Astrocyte (in vitro differentiated cells and primary cell): Measurements from ENCODE around the gene MON1B. TPM values are rescaled to one million over a fixed set of nuclear protein-coding genes. Genes with fewer than 3 reads are reported as not detected.

ENCODE experiments used
- DNase-seq: peaks from one replicate; pipeline ENCODE4 v3.0.0-alpha.2; 2010; ENCODE audit warnings: low read depth
- FAIRE-seq: peaks from 2 replicates; lab custom pipeline; 2011; peaks lifted over from hg19 to GRCh38; lab: Jason Lieb, UNC
- H2AFZ ChIP-seq: 2 replicates; pipeline ENCODE4 v1.6.0; 2012; ENCODE audit warnings: low read depth, low read length, inconsistent platforms
- H3K27ac ChIP-seq: 2 replicates; pipeline ENCODE4 v1.5.1; 2011; ENCODE audit warnings: low read depth, low read length, inconsistent platforms
- H3K27me3 ChIP-seq: 2 replicates; pipeline ENCODE4 v1.6.0; 2011; ENCODE audit warnings: low read length, inconsistent platforms; ENCODE audit not compliant: insufficient read depth
- H3K36me3 ChIP-seq: 2 replicates; pipeline ENCODE4 v1.5.1; 2011; ENCODE audit warnings: low read length, inconsistent platforms; ENCODE audit not compliant: insufficient read depth
- H3K4me1 ChIP-seq: 2 replicates; pipeline ENCODE4 v1.5.1; 2011; ENCODE audit warnings: low read length, inconsistent platforms; ENCODE audit not compliant: insufficient read depth
- H3K4me2 ChIP-seq: 2 replicates; pipeline ENCODE4 v1.6.0; 2012; ENCODE audit warnings: low read length, inconsistent platforms
- H3K4me3 ChIP-seq: 2 replicates; pipeline ENCODE4 v1.5.1; 2011; ENCODE audit warnings: low read depth, mild to moderate bottlenecking, low read length, inconsistent platforms; ENCODE audit not compliant: insufficient read depth
- H3K79me2 ChIP-seq: 2 replicates; pipeline ENCODE4 v1.6.0; 2012; ENCODE audit warnings: mild to moderate bottlenecking, low read length, inconsistent platforms; ENCODE audit not compliant: insufficient read depth
- H3K9ac ChIP-seq: 2 replicates; pipeline ENCODE4 v1.6.0; 2012; ENCODE audit warnings: mild to moderate bottlenecking, low read length, inconsistent platforms
- H3K9me3 ChIP-seq: 2 replicates; pipeline ENCODE4 v1.5.1; 2012; ENCODE audit warnings: low read depth, mild to moderate bottlenecking, low read length, inconsistent platforms; ENCODE audit not compliant: insufficient read depth
- H4K20me1 ChIP-seq: 2 replicates; pipeline ENCODE4 v1.6.0; 2012; ENCODE audit warnings: low read length, inconsistent platforms; ENCODE audit not compliant: insufficient read depth
- H3K27ac Mint-ChIP-seq: one replicate; pipeline ENCODE4 v1.8.0; 2021; ENCODE audit warnings: mild to moderate bottlenecking, mixed read lengths; ENCODE audit not compliant: unreplicated experiment
- H3K27me3 Mint-ChIP-seq: one replicate; pipeline ENCODE4 v1.8.0; 2021; ENCODE audit warnings: low read depth, mixed read lengths; ENCODE audit not compliant: unreplicated experiment
- H3K36me3 Mint-ChIP-seq: one replicate; pipeline ENCODE4 v1.8.0; 2021; ENCODE audit warnings: low read depth, mixed read lengths; ENCODE audit not compliant: unreplicated experiment
- H3K4me1 Mint-ChIP-seq: one replicate; pipeline ENCODE4 v1.8.0; 2021; ENCODE audit warnings: low read depth, mixed read lengths; ENCODE audit not compliant: unreplicated experiment
- H3K4me3 Mint-ChIP-seq: one replicate; pipeline ENCODE4 v1.8.0; 2021; ENCODE audit warnings: mild to moderate bottlenecking, moderate library complexity, mixed read lengths; ENCODE audit not compliant: unreplicated experiment
- H3K9me3 Mint-ChIP-seq: one replicate; pipeline ENCODE4 v1.8.0; 2021; ENCODE audit warnings: mild to moderate bottlenecking, mixed read lengths; ENCODE audit not compliant: unreplicated experiment
- CTCF ChIP-seq: IDR thresholded peaks from 2 replicates; pipeline ENCODE4 v1.5.1; 2011; ENCODE audit warnings: low read depth, mild to moderate bottlenecking, inconsistent platforms, low read length, moderate library complexity; ENCODE audit not compliant: insufficient read depth
- EZH2 ChIP-seq: IDR thresholded peaks from 2 replicates; pipeline ENCODE4 v1.6.1; 2012; ENCODE audit warnings: mild to moderate bottlenecking, low read length, inconsistent platforms; ENCODE audit not compliant: insufficient read depth
- total RNA-seq: library from RNA; stranded (reverse); gene quantifications from 2 replicates; pipeline ENCODE4 v1.2.1, GENCODE V29; 2021

The MON1B gene
- total RNA-seq, 1 donor from 2014 or later, result 40.5 TPM

- H3K27me3 ChIP-seq, result no peaks in the 10 kb centered on the region
- H3K36me3 ChIP-seq, result peaks cover 15% of the 10 kb centered on the region
- no peak overlapping the region for H3K4me3 ChIP-seq
- H2AFZ ChIP-seq, result no peak overlapping the region
- peaks cover 4% of the 10 kb centered on the region for H3K4me1 ChIP-seq
- peaks cover 15% of the 10 kb centered on the region for H3K36me3 Mint-ChIP-seq
- H3K4me1 Mint-ChIP-seq, result peaks cover 12% of the 10 kb centered on the region
- no peak overlapping the region for H3K9ac ChIP-seq
- peaks cover 8% of the 10 kb centered on the region for H4K20me1 ChIP-seq
- H3K9me3 ChIP-seq, result no peaks in the 10 kb centered on the region
- H3K4me3 Mint-ChIP-seq, result no peak overlapping the region
- DNase-seq, result no peak
- no peak for FAIRE-seq
- H3K79me2 ChIP-seq, result peaks cover 39% of the 10 kb centered on the region
- no peak for TF ChIP-seq CTCF
- TF ChIP-seq EZH2, result no peak
- H3K27ac ChIP-seq, result no peak overlapping the region
- no peaks in the 10 kb centered on the region for H3K9me3 Mint-ChIP-seq
- H3K27ac Mint-ChIP-seq, result no peak overlapping the region
- no peak overlapping the region for H3K4me2 ChIP-seq
- H3K27me3 Mint-ChIP-seq, result no peaks in the 10 kb centered on the region
Measured at GRCh38 chr16:77194295-77195231, 3.6 kb downstream of the MON1B start.

DNA sequence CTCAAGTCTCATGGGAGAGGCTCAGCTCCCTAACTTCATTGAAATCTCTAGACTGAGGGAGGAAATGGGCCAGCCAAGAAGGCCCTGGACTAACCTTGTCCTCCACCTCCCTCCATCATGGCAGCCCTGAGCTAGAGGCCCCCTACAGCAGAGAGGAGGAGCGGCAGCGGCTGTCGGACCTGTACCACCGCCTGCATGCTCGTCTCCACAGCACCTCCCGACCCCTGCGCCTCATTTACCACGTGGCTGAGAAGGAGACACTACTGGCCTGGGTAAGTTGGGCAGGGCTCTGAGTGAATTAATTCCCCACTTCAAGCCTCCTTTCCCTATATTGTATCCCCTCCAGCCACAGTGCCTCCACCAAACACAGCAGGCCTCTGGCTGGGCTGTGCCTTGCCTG lies 4.4 kb downstream of the MON1B start:
- FAIRE-seq (no peak), DNase-seq (no peak)
- TF ChIP-seq CTCF (no peak), EZH2 (no peak)
- peaks cover 12% of the 10 kb centered on the region for H3K4me1 Mint-ChIP-seq
- no peaks in the 10 kb centered on the region for H3K27me3 Mint-ChIP-seq
- no peak overlapping the region for H3K4me3 Mint-ChIP-seq
- H3K36me3 Mint-ChIP-seq, result peaks cover 15% of the 10 kb centered on the region
- H3K27ac ChIP-seq, result no peak overlapping the region
- no peak overlapping the region for H2AFZ ChIP-seq
- H3K4me3 ChIP-seq, result no peak overlapping the region
- no peaks in the 10 kb centered on the region for H3K27me3 ChIP-seq
- peaks cover 4% of the 10 kb centered on the region for H3K4me1 ChIP-seq
- H4K20me1 ChIP-seq, result peaks cover 8% of the 10 kb centered on the region
- H3K27ac Mint-ChIP-seq, result no peak overlapping the region
- no peaks in the 10 kb centered on the region for H3K9me3 Mint-ChIP-seq
- peaks cover 15% of the 10 kb centered on the region for H3K36me3 ChIP-seq
- no peak overlapping the region for H3K9ac ChIP-seq
- peaks cover 39% of the 10 kb centered on the region for H3K79me2 ChIP-seq
- no peak overlapping the region for H3K4me2 ChIP-seq
- no peaks in the 10 kb centered on the region for H3K9me3 ChIP-seq

DNA sequence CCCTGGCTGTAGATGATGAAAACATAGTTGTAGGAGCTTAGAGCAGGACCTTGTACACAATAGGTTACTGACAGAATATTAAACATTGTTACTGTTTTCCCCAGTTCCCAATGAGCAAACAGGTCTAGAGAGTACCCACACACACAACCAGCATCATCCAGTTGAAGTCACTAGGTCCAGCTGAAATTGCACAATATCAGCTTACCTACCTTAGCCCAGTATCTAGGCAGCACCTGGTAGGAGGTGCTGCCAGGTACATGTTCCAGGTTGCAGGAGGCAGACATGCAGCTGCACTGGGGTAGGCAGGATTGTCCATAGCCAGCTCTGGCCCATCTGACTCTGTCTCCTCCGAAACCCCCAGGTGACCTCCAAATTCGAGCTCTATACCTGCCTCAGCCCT lies 6.8 kb downstream of the MON1B start:
- no peaks in the 10 kb centered on the region for H3K9me3 Mint-ChIP-seq
- Histone ChIP-seq H3K27ac (no peak overlapping the region), H3K27me3 (no peaks in the 10 kb centered on the region), H4K20me1 (peaks cover under 1% of the 10 kb centered on the region), H3K79me2 (peaks cover 22% of the 10 kb centered on the region), H3K4me2 (no peak overlapping the region), H3K36me3 (peaks cover 15% of the 10 kb centered on the region), H2AFZ (no peak overlapping the region), H3K9ac (no peak overlapping the region), H3K4me3 (no peak overlapping the region), H3K9me3 (no peaks in the 10 kb centered on the region), H3K4me1 (no peaks in the 10 kb centered on the region)
- H3K27ac Mint-ChIP-seq, result no peak overlapping the region
- no peaks in the 10 kb centered on the region for H3K27me3 Mint-ChIP-seq
- TF ChIP-seq EZH2 (no peak), CTCF (no peak)
- H3K36me3 Mint-ChIP-seq, result peaks cover 15% of the 10 kb centered on the region
- no peak overlapping the region for H3K4me3 Mint-ChIP-seq
- DNase-seq, result no peak
- no peaks in the 10 kb centered on the region for H3K4me1 Mint-ChIP-seq
- no peak for FAIRE-seq
